Bronchial epithelial cell (primary cell): ENCODE data around the gene MLH3. TPM values are rescaled to one million over a fixed set of nuclear protein-coding genes. Genes with fewer than 3 reads are reported as not detected.

ENCODE experiments used
- DNase-seq: peaks from one replicate; pipeline ENCODE4 v3.0.0-alpha.2; 2010; ENCODE audit warnings: low read depth
- FAIRE-seq: peaks from 2 replicates; lab custom pipeline; 2011; peaks lifted over from hg19 to GRCh38; lab: Jason Lieb, UNC
- H3K27me3 ChIP-seq: 2 replicates; pipeline ENCODE4 v1.5.1; 2011; ENCODE audit warnings: low read length; ENCODE audit not compliant: control insufficient read depth, insufficient read depth
- H3K36me3 ChIP-seq: 2 replicates; pipeline ENCODE4 v1.5.1; 2011; ENCODE audit warnings: low read length; ENCODE audit not compliant: control insufficient read depth, insufficient read depth
- H3K4me3 ChIP-seq: 2 replicates; pipeline ENCODE4 v1.5.1; 2011; ENCODE audit warnings: mild to moderate bottlenecking, low read depth, low read length, control low read depth
- CTCF ChIP-seq: IDR thresholded peaks from 2 replicates; pipeline ENCODE4 v1.5.1; 2011; ENCODE audit warnings: mild to moderate bottlenecking, moderate library complexity, low read length, control low read depth, inconsistent platforms; ENCODE audit not compliant: insufficient read depth, severe bottlenecking
- total RNA-seq: library from RNA; depleted of rRNA; stranded (reverse); fragments of >200 nt; gene quantifications from 2 replicates; pipeline ENCODE4 v1.2.1, GENCODE V29; 2014

MLH3 gene
- total RNA-seq, 1 donor from 2014 or later = 24.0 TPM

DNA sequence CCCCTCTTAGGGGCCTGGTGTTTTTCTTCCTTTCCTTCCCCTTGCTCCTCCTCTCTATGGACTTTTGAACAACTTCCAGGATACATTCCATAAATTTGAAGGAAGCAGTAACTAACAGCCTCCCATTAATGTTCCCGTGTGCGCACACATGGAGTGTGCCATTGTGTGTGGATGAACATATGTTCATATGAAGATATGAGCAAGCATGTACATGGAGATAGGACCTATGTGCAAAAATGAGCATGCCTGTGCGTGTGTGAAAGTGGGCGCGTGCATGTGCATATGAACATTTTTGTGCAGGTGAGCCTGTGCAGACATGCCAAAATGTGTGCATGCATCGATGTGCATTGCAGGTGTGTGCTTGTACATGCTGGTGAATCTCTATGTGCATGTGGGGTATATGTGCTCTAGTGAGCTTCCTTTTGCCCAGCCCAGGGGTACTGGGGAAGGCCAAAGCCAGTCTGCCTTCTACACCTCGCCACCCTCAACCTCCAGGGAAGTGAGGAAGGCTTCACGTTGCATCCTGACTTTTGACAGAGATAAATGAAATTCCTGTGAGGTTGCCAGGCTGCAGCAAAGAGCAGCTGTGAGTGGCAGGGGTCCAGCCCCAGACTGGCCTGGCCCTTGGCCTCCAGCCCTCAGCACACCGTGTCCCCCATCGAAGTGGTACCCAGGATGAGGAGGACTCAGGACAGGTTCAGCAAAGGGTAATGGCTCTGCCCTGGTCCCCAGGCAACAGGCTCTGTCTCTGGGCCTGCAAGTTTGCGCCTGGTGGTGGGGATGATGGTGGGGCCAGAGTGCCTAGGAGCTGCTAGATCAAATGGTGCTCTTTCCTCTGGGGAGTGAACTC, 74.8 kb downstream of the MLH3 start:
- DNase-seq (no peak), FAIRE-seq (peak; percentile 7)
- H3K27me3 ChIP-seq = no peaks in the 10 kb centered on the region
- H3K36me3 ChIP-seq = no peaks in the 10 kb centered on the region
- H3K4me3 ChIP-seq = no peak overlapping the region
- TF ChIP-seq CTCF = no peak

- TF ChIP-seq CTCF = no peak
- H3K27me3 ChIP-seq = no peaks in the 10 kb centered on the region
- FAIRE-seq (peak; percentile 23), DNase-seq (no peak)
- H3K36me3 ChIP-seq = no peaks in the 10 kb centered on the region
- no peak overlapping the region for H3K4me3 ChIP-seq
Observed at GRCh38 chr14:74975059-74975810, 76.0 kb downstream of the MLH3 start.

GRCh38 chr14:74974364-74975058, 76.8 kb downstream of the MLH3 start:
- Histone ChIP-seq H3K4me3 (no peak overlapping the region), H3K27me3 (no peaks in the 10 kb centered on the region), H3K36me3 (no peaks in the 10 kb centered on the region)
- TF ChIP-seq CTCF = no peak
- FAIRE-seq = no peak
- DNase-seq = no peak

- Histone ChIP-seq H3K27me3 (no peaks in the 10 kb centered on the region), H3K36me3 (no peaks in the 10 kb centered on the region), H3K4me3 (no peak overlapping the region)
- DNase-seq (no peak), FAIRE-seq (no peak)
- TF ChIP-seq CTCF = no peak
Observed at GRCh38 chr14:74973905-74974363, 77.3 kb downstream of the MLH3 start.

DNA sequence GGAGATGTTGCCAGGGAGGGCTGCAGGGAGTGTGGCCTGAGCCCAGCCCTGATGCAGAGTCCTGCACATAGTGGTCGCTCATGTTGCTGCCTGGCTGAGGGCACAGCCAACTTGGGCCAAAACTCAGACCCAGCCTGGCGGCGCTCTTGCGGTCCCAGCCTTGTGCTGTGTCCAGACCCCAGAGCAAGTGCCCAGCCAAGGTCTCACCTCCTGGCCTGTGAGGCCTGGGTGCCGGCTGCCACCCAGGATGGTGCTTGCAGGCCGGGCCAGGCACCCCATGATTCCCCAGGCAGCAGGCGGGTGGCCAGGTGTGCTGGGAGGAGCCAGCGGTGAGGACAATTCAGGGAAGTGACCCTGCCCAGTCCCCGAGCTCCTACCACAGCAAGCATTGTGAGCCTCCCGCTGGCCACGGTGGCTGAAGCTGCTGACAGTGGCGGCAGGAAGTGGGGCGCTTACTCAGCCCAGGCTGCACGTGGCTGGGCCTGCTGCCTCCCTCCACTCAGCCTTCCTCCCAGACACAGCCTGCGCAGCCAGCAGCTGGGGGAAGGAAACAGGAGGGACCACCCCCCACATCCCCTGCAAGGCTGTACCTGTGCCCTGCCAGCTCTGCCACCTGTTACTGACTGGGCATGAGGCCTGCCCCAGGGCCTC, 78.1 kb downstream of the MLH3 start:
- TF ChIP-seq CTCF = no peak
- H3K36me3 ChIP-seq = no peaks in the 10 kb centered on the region
- H3K4me3 ChIP-seq = no peak overlapping the region
- H3K27me3 ChIP-seq = no peaks in the 10 kb centered on the region
- no peak for FAIRE-seq
- no peak for DNase-seq
